Kidney epithelial cell (primary cell): Measurements from ENCODE around the gene VTI1A. TPM values are rescaled to one million over a fixed set of nuclear protein-coding genes. Genes with fewer than 3 reads are reported as not detected.
"Not testable (repeated sequence)": the region's sequence is repeated elsewhere in the genome, so short reads cannot be mapped to it uniquely, and the experiment has no call there.

Experiments used
- DNase-seq: peaks from one replicate; pipeline ENCODE4 v3.0.0-alpha.2; 2010; ENCODE audit warnings: low read depth
- H3K27me3 ChIP-seq: 2 replicates; pipeline ENCODE4 v1.6.0; 2011; ENCODE audit warnings: low read length; ENCODE audit not compliant: control insufficient read depth, insufficient read depth
- H3K36me3 ChIP-seq: 2 replicates; pipeline ENCODE4 v1.5.1; 2011; ENCODE audit warnings: low read length; ENCODE audit not compliant: control insufficient read depth, insufficient read depth
- H3K4me3 ChIP-seq: 2 replicates; pipeline ENCODE4 v1.5.1; 2011; ENCODE audit warnings: low read depth, mild to moderate bottlenecking, control low read depth, low read length
- total RNA-seq: library from RNA; depleted of rRNA; stranded (reverse); fragments of >200 nt; gene quantifications from 2 replicates; pipeline ENCODE4 v1.2.3, GENCODE V29; 2015
- TF ChIP-seq, protein P1 (sequence below): IDR thresholded peaks from 2 replicates; pipeline ENCODE4 v1.5.1; 2011; ENCODE audit warnings: mild to moderate bottlenecking, moderate library complexity, low read length, control low read depth, inconsistent platforms; ENCODE audit not compliant: insufficient read depth, poor library complexity, severe bottlenecking

Gene VTI1A
- total RNA-seq, 1 donor from 2014 or later, result 45.7 TPM

GRCh38 chr10:112855134-112855533, 408.1 kb downstream of the VTI1A start:
- no peak overlapping the region for H3K4me3 ChIP-seq
- DNase-seq, result no peak
- TF ChIP-seq, protein P1, sequence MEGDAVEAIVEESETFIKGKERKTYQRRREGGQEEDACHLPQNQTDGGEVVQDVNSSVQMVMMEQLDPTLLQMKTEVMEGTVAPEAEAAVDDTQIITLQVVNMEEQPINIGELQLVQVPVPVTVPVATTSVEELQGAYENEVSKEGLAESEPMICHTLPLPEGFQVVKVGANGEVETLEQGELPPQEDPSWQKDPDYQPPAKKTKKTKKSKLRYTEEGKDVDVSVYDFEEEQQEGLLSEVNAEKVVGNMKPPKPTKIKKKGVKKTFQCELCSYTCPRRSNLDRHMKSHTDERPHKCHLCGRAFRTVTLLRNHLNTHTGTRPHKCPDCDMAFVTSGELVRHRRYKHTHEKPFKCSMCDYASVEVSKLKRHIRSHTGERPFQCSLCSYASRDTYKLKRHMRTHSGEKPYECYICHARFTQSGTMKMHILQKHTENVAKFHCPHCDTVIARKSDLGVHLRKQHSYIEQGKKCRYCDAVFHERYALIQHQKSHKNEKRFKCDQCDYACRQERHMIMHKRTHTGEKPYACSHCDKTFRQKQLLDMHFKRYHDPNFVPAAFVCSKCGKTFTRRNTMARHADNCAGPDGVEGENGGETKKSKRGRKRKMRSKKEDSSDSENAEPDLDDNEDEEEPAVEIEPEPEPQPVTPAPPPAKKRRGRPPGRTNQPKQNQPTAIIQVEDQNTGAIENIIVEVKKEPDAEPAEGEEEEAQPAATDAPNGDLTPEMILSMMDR, result no peak
- no peaks in the 10 kb centered on the region for H3K36me3 ChIP-seq
- H3K27me3 ChIP-seq, result no peaks in the 10 kb centered on the region

DNA sequence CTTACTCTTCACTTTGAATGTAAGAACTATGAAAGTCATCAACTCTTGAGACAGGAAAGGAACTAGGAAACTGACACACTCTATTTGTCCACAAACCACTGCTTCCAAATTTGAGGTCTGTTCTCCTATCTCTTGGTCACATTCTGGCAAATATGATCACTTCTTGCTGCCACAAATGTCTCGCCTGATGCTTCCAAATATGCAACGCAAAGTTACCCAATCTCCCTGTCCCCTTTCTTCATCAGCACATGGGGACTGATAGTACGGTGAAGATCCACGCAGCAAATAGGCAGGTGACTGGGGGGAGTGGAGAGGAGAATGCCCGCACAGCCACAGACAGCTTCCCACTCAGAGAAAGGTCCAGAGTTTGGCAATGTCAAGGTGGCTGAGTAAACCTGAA, 410.5 kb downstream of the VTI1A start:
- Histone ChIP-seq H3K36me3 (no peaks in the 10 kb centered on the region), H3K27me3 (no peaks in the 10 kb centered on the region), H3K4me3 (no peak overlapping the region)
- no peak for DNase-seq
- TF ChIP-seq, protein P1, result no peak

GRCh38 chr10:112858986-112859651, 412.1 kb downstream of the VTI1A start:
- TF ChIP-seq, protein P1, result no peak
- Histone ChIP-seq H3K36me3 (no peaks in the 10 kb centered on the region), H3K4me3 (no peak overlapping the region), H3K27me3 (no peaks in the 10 kb centered on the region)
- DNase-seq, result no peak

DNA sequence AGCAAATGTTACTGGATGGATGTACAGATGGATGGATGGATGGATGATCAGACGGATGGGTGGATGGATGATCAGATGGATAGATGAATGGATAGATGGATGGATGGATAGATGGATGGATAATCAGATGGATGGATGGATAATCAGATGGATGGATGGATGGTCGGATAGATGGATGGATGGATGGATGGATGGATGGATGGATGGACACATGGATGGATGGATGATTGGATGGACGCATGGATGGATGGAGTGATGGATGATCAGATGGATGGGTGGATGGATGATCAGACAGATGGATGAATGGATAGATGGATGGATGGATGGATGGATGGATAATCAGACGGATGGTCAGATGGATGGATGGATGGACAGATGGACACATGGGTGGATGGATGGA, 412.8 kb downstream of the VTI1A start:
- Histone ChIP-seq H3K4me3 (no peak overlapping the region), H3K36me3 (no peaks in the 10 kb centered on the region), H3K27me3 (no peaks in the 10 kb centered on the region)
- TF ChIP-seq, protein P1, result no peak
- no peak for DNase-seq

- not testable (repeated sequence) for H3K4me3 ChIP-seq, H3K27me3 ChIP-seq, H3K36me3 ChIP-seq, DNase-seq
Observed at GRCh38 chr10:112863461-112863860, 416.4 kb downstream of the VTI1A start.

Other genes with a start within 250 kb of the VTI1A start
- not detected in 2 replicates for gene TECTB, start 163.8 kb upstream of the VTI1A start, total RNA-seq
- gene ACSL5, start 73.1 kb upstream of the VTI1A start, total RNA-seq, result 0.55 and 1.5 TPM in 2 replicates
- 19.0 and 21.8 TPM in 2 replicates for gene ZDHHC6, start 301 bp upstream of the VTI1A start, total RNA-seq